ENCODE results near the gene FCAMR.

Gene FCAMR

DNA sequence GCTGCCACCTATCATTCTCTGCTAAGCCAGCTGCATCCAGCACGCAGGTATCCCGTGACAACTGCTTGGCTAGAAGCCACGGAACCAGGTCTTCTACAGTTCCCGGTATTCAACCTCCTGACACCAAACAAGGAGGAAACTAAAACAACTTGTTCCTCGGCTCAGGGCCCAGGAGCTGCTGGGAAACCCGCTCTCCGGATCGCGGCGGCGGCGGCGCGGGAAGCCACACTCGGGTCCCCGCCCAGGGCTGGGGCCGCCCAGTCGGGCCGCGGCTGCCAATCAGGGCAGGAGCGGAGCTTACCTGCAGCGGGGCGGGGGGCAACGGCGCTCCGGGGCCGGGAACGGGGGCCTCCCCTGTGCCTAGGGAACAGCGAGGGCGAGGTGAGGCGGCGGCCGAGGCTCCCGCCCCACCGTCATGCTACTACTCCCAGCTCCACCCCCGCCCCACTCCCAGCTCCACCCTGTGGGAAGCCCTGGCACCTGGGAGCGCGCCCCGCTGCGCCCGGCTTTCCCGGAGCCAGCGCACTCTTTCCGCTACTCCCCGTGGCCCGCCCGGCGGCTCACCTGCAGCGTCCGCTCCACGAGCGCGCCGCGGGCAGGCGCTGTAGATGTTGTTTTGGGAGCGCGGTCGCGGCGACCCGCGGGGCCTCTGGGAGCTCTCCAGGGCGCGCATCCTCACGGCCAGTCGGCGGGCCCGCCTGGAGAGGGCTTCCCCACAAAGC is 60.9 kb downstream of the FCAMR start:
- DNase-seq (ENCODE audit: low read depth), result no peak

DNA sequence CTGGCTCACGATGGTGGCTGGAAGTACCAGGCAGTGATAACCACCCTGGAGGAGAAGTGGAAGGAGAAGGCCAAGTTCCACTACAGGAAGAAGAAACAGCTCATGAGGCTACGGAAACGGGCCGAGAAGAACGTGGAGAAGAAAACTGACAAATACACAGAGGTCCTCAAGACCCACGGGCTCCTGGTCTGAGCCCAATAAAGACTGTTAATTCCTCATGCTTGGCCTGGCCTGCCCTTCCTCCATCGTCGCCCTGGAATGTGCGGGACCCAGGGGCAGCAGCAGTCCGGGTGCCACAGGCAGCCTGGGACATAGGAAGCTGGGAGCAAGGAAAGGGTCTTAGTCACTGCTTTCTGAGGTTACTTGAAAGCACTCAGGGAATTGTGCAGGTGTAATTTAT is 62.2 kb downstream of the FCAMR start:
- DNase-seq (ENCODE audit: low read depth), result no peak
